MM.1S (cell line): ENCODE data around the gene GPR34.

Source experiments
- DNase-seq: peaks from one replicate; pipeline ENCODE4 v3.0.0-alpha.2; 2015
- H2AFZ ChIP-seq: fragments of 300-600 bp; sonication (generic); 2 replicates; pipeline ENCODE4 v1.6.0; 2016; ENCODE audit warnings: antibody characterized with exemption, low read length
- H3F3A ChIP-seq: fragments of 300-600 bp; sonication (generic); 2 replicates; pipeline ENCODE4 v1.6.1; 2016; ENCODE audit warnings: mild to moderate bottlenecking, antibody characterized with exemption, low read length, moderate library complexity, mixed read lengths; ENCODE audit not compliant: insufficient read depth
- H3K27ac ChIP-seq: fragments of 300-600 bp; sonication (generic); 2 replicates; pipeline ENCODE4 v1.5.1; 2016; ENCODE audit warnings: mild to moderate bottlenecking, low read length
- H3K27me3 ChIP-seq: fragments of 300-600 bp; sonication (generic); replicated peaks from 2 replicates; pipeline ENCODE4 v1.6.0; 2016; ENCODE audit warnings: low read length; ENCODE audit not compliant: insufficient read depth
- H3K36me3 ChIP-seq: fragments of 300-600 bp; sonication (generic); replicated peaks from 2 replicates; pipeline ENCODE4 v1.6.1; 2016; ENCODE audit warnings: mild to moderate bottlenecking, low read length, mixed read lengths; ENCODE audit not compliant: insufficient read depth
- H3K4me1 ChIP-seq: fragments of 300-600 bp; sonication (generic); 2 replicates; pipeline ENCODE4 v1.6.1; 2016; ENCODE audit warnings: low read length, mixed read lengths
- H3K4me2 ChIP-seq: fragments of 300-600 bp; sonication (generic); 2 replicates; pipeline ENCODE4 v1.6.0; 2016; ENCODE audit warnings: low read depth, low read length
- H3K4me3 ChIP-seq: fragments of 300-600 bp; sonication (generic); 2 replicates; pipeline ENCODE4 v1.5.1; 2016; ENCODE audit warnings: low read length, mixed read lengths
- H3K79me2 ChIP-seq: fragments of 300-600 bp; sonication (generic); 2 replicates; pipeline ENCODE4 v1.6.1; 2016; ENCODE audit warnings: mixed run types, low read length, mixed read lengths
- H3K9ac ChIP-seq: fragments of 300-600 bp; sonication (generic); 2 replicates; pipeline ENCODE4 v1.6.1; 2016; ENCODE audit warnings: low read length, mixed read lengths
- H3K9me2 ChIP-seq: fragments of 300-600 bp; sonication (generic); replicated peaks from 2 replicates; pipeline ENCODE4 v1.6.1; 2016; ENCODE audit warnings: mild to moderate bottlenecking, low read length, mixed read lengths; ENCODE audit not compliant: insufficient read depth
- H3K9me3 ChIP-seq: fragments of 300-600 bp; sonication (generic); replicated peaks from 2 replicates; pipeline ENCODE4 v1.6.1; 2016; ENCODE audit warnings: mild to moderate bottlenecking, low read length, mixed read lengths; ENCODE audit not compliant: insufficient read depth
- H4K20me1 ChIP-seq: fragments of 300-600 bp; sonication (generic); 2 replicates; pipeline ENCODE4 v1.6.1; 2016; ENCODE audit warnings: mild to moderate bottlenecking, low read length, moderate library complexity, mixed read lengths; ENCODE audit not compliant: insufficient read depth
- CTCF ChIP-seq: fragments of 300-600 bp; sonication (generic); IDR thresholded peaks from 2 replicates; pipeline ENCODE4 v1.5.1; 2016; ENCODE audit warnings: antibody characterized with exemption, low read length, mixed read lengths
- EZH2 ChIP-seq: fragments of 300-600 bp; sonication (generic); optimal IDR thresholded peaks from 2 replicates; pipeline ENCODE3; 2017; ENCODE audit warnings: low read depth, mild to moderate bottlenecking, antibody characterized with exemption, low read length, mixed read lengths
- EZH2phosphoT487 ChIP-seq: fragments of 300-600 bp; sonication (generic); IDR thresholded peaks from 2 replicates; pipeline ENCODE4 v1.6.1; 2018; ENCODE audit warnings: antibody characterized with exemption, low read length

Gene GPR34

DNA sequence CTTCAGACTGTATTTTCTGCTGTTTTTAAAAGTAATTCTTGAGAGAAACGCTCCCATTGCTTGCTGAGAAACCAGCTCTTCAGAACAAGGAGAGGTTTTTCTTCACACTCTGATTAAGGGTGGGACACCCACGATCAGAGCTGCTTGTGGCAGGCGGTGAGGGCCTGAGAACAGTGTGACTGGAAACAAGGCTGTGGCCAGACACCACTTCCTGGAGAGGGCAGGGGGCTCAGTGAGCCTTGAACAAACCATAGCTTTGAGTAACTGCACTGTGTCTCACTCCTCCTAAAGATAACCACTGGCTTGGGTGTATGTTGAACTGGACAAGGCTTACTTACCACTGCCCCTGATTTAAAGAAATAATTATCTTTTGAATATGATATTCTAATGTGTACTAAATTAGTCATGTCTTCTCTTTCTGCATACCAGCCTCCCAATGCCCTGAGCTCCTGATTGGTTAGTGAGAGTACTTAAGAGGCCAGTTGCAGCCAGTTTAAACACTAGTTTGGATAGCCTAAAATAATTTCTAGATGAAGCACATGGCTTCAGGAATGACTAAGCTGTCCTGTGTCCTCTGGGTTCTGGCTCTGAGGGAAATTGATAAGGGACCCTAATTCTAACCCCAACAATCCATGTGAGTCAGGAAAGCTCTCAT, 31.5 kb downstream of the GPR34 start:
- DNase-seq: no peak

GRCh38 chrX:41721590-41721989, 32.8 kb downstream of the GPR34 start:
- Histone ChIP-seq H3K9me2 (no peaks in the 10 kb centered on the region; the same call in 1 of the 2 replicates), H4K20me1 (no peaks in the 10 kb centered on the region), H3K79me2 (no peaks in the 10 kb centered on the region), H3K27me3 (no peaks in the 10 kb centered on the region), H3K4me3 (no peak overlapping the region), H3K9me3 (no peaks in the 10 kb centered on the region), H3K4me1 (no peaks in the 10 kb centered on the region), H2AFZ (no peak overlapping the region), H3K9ac (no peak overlapping the region), H3F3A (no peaks in the 10 kb centered on the region), H3K4me2 (no peak overlapping the region), H3K36me3 (no peaks in the 10 kb centered on the region), H3K27ac (no peak overlapping the region)
- DNase-seq: no peak
- no peak for TF ChIP-seq EZH2
- no peak for TF ChIP-seq EZH2phosphoT487
- no peak for TF ChIP-seq CTCF

More for the DNA sequence above, 31.5 kb downstream of the GPR34 start:
- Histone ChIP-seq H3K36me3 (no peaks in the 10 kb centered on the region), H2AFZ (no peak overlapping the region), H4K20me1 (no peaks in the 10 kb centered on the region), H3K4me3 (no peak overlapping the region), H3K9ac (no peak overlapping the region), H3F3A (no peaks in the 10 kb centered on the region), H3K4me2 (no peak overlapping the region), H3K27me3 (no peaks in the 10 kb centered on the region), H3K9me3 (no peaks in the 10 kb centered on the region), H3K4me1 (no peaks in the 10 kb centered on the region), H3K79me2 (no peaks in the 10 kb centered on the region), H3K27ac (no peak overlapping the region), H3K9me2 (no peaks in the 10 kb centered on the region; the same call in 1 of the 2 replicates)
- TF ChIP-seq EZH2phosphoT487 (no peak), EZH2 (no peak), CTCF (no peak)

DNA sequence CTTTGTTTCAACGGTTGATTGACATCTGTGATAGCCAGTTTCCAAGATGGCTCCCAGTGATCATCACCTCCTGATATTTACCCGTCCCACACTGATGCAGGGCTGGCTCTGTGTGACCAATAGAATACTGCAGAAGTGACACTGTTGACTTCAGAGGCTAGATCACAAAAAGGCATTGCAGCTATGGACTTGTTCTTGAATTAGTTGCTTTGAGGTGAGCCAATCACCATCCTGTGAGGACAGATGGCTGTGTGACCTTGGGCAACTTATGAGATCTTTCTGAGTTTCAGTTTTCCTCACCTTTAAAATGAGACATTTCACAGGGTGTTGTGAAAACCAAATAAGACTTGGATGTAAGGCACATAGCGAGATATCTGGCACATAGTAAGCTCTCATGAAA, 33.4 kb downstream of the GPR34 start:
- Histone ChIP-seq H3K9me2 (no peaks in the 10 kb centered on the region; the same call in 1 of the 2 replicates), H3K27ac (no peak overlapping the region), H3K4me2 (no peak overlapping the region), H3K9ac (no peak overlapping the region), H4K20me1 (no peaks in the 10 kb centered on the region), H2AFZ (no peak overlapping the region), H3K9me3 (no peaks in the 10 kb centered on the region), H3K4me1 (no peaks in the 10 kb centered on the region), H3K36me3 (no peaks in the 10 kb centered on the region), H3K4me3 (no peak overlapping the region), H3K79me2 (no peaks in the 10 kb centered on the region), H3F3A (no peaks in the 10 kb centered on the region), H3K27me3 (no peaks in the 10 kb centered on the region)
- TF ChIP-seq CTCF (no peak), EZH2phosphoT487 (no peak)
- DNase-seq: no peak
